Aorta (tissue), 5 donors: ENCODE data around the gene SOAT2. TPM values are rescaled to one million over a fixed set of nuclear protein-coding genes. Genes with fewer than 3 reads are reported as not detected.

Source experiments
- ATAC-seq: fragments of 200-7000 bp; cut with Tn5 transposase; one replicate; pipeline ENCODE4 v1.9.1; 2022; ENCODE audit warnings: moderate library complexity; ENCODE audit not compliant: low FRiP score
- DNase-seq, 2 donors: peaks; one replicate each; pipeline ENCODE4 v3.0.0-alpha.2; 2020
- H3K27ac ChIP-seq, 2 donors: one replicate each; pipeline ENCODE4 v1.5.1; 2013; ENCODE audit warnings: low read length in 2 of 2, mild to moderate bottlenecking in 2 of 2, moderate library complexity in 2 of 2, control low read depth in 1 of 2, inconsistent platforms in 1 of 2, low read depth in 1 of 2
- H3K27me3 ChIP-seq, 2 donors: one replicate each; pipeline ENCODE4 v1.6.1; 2013; ENCODE audit warnings: control low read depth in 1 of 2, low read length in 1 of 2, mild to moderate bottlenecking in 1 of 2, moderate library complexity in 1 of 2; ENCODE audit not compliant: insufficient read depth in 2 of 2, control insufficient read depth in 1 of 2
- H3K36me3 ChIP-seq, 2 donors: one replicate each; pipeline ENCODE4 v1.6.1; 2013; ENCODE audit warnings: control low read depth in 1 of 2, low read length in 1 of 2, mild to moderate bottlenecking in 1 of 2; ENCODE audit not compliant: insufficient read depth in 2 of 2, control insufficient read depth in 1 of 2
- H3K4me1 ChIP-seq, 2 donors: one replicate each; pipeline ENCODE4 v1.6.1; 2013; ENCODE audit warnings: low read length in 2 of 2, control low read depth in 1 of 2, mild to moderate bottlenecking in 1 of 2, moderate library complexity in 1 of 2; ENCODE audit not compliant: insufficient read depth in 2 of 2, control insufficient read depth in 1 of 2
- H3K4me3 ChIP-seq, 2 donors: one replicate each; pipeline ENCODE4 v1.5.1; 2013; ENCODE audit warnings: low read length in 2 of 2, control low read depth in 1 of 2, mild to moderate bottlenecking in 1 of 2
- H3K9me3 ChIP-seq: one replicate; pipeline ENCODE4 v1.6.1; 2013; ENCODE audit warnings: mild to moderate bottlenecking, low read length; ENCODE audit not compliant: control insufficient read depth
- WGBS, 2 donors: extraction: QIAGEN DNeasy Blood & Tissue Kit; methylation state at CpG; one replicate each; pipeline ENCODE4 v1.1.7; 2013; 5-methylcytosine and 5-hydroxymethylcytosine counted together
- intact Hi-C, 2 donors: fragments of 100-400 bp; cut with DNase I; formaldehyde crosslinking; loops; one replicate each; pipeline versions ENCODE4 v1.14.2 to v1.15.0; 2022
- polyA plus RNA-seq, 2 donors: library from polyadenylated mRNA; stranded (reverse); fragments of 200-250 nt; gene quantifications; one replicate each; pipeline ENCODE4 v1.2.3, GENCODE V29; 2013
- total RNA-seq, 2 donors: library from RNA; stranded (reverse); fragmentation: NEBNext Ultra II Directional; extraction: Animal tissue kit (Norgen Biotek cat#: 25700); gene quantifications; one replicate each; pipeline ENCODE4 v1.2.1, GENCODE V29; 2021
- donor health status: healthy with polysubstance abuse.
- donor health status: Bipolar disorder and iron deficiency.
- donor health status: DM: no; HTN: no; CAD: no.
- donor health status: DM: no; HTN: no; CAD: no.
- donor health status: DM: yes; HTN: yes; CAD: no.

SOAT2 gene
- total and polyA plus RNA-seq, 4 donors = 0.63 to 3.4 (median 1.4) TPM

GRCh38 chr12:53068811-53069585 is 34.3 kb upstream of the SOAT2 start:
- Histone ChIP-seq H3K4me1 (peaks cover 0 to 3% of the 10 kb centered on the region in 2 donors), H3K27ac (no peak overlapping the region), H3K36me3 (no peaks in the 10 kb centered on the region), H3K27me3 (no peaks in the 10 kb centered on the region), H3K4me3 (no peak overlapping the region), H3K9me3 (no peaks in the 10 kb centered on the region)
- no peak for ATAC-seq
- DNase-seq = peak in 1 of 2 donors; percentile 56
- 67 to 70% methylated on average over 15 of the region's 15 CpGs for WGBS, 2 donors
- intact Hi-C loops = loop anchor here (5.0 to 10.0 kb wide), 3 partner anchors 33 to 226 kb away; partner anchors contain the start of genes MYG1 (in 1 of the 2), PFDN5 (in 1 of the 2) and SOAT2 (in 1 of the 2)

GRCh38 chr12:53069621-53070410 is 33.5 kb upstream of the SOAT2 start:
- H3K36me3 ChIP-seq = no peaks in the 10 kb centered on the region
- DNase-seq = peak; percentile 61 to 77

GRCh38 chr12:53070877-53071492 is 32.3 kb upstream of the SOAT2 start:
- DNase-seq (peak in 1 of 2 donors; percentile 64), ATAC-seq (no peak)
- Histone ChIP-seq H3K36me3 (peaks cover 0 to 3% of the 10 kb centered on the region in 2 donors), H3K4me3 (no peak overlapping the region), H3K4me1 (peaks cover 0 to 3% of the 10 kb centered on the region in 2 donors), H3K27me3 (no peaks in the 10 kb centered on the region), H3K27ac (peak overlapping the region in 1 of 2 donors; percentile 2), H3K9me3 (no peaks in the 10 kb centered on the region)
- intact Hi-C loops = no loop called here
- 65 to 69% methylated on average over 7 of the region's 7 CpGs for WGBS, 2 donors

More at GRCh38 chr12:53069621-53070410, 33.5 kb upstream of the SOAT2 start:
- H3K4me3 ChIP-seq = no peak overlapping the region
- peak overlapping the region in 1 of 2 donors; percentile 7 for H3K27ac ChIP-seq
- intact Hi-C loops = loop anchor here (5.0 to 10.0 kb wide), 3 partner anchors 32 to 225 kb away; partner anchors contain the start of genes MYG1 (in 1 of the 2), PFDN5 (in 1 of the 2) and SOAT2 (in 1 of the 2)
- ATAC-seq = no peak
- H3K9me3 ChIP-seq = no peaks in the 10 kb centered on the region
- H3K4me1 ChIP-seq = peaks cover 0 to 3% of the 10 kb centered on the region in 2 donors
- WGBS, 2 donors = 63 to 67% methylated on average over 12 of the region's 12 CpGs
- no peaks in the 10 kb centered on the region for H3K27me3 ChIP-seq

GRCh38 chr12:53071591-53072551 is 31.4 kb upstream of the SOAT2 start:
- peaks cover 0 to 3% of the 10 kb centered on the region in 2 donors for H3K36me3 ChIP-seq
- no peaks in the 10 kb centered on the region for H3K27me3 ChIP-seq
- H3K4me3 ChIP-seq = no peak overlapping the region
- ATAC-seq (peak; percentile 74), DNase-seq (peak; percentile 81 to 90)
- intact Hi-C loops = no loop called here
- H3K9me3 ChIP-seq = no peaks in the 10 kb centered on the region
- peaks cover 0 to 3% of the 10 kb centered on the region in 2 donors for H3K4me1 ChIP-seq
- H3K27ac ChIP-seq = peak overlapping the region; percentile 46 to 50
- WGBS, 2 donors = 22 to 27% methylated on average over 11 of the region's 11 CpGs

GRCh38 chr12:53073881-53074280 is 29.4 kb upstream of the SOAT2 start:
- Histone ChIP-seq H3K4me1 (peaks cover 2 to 6% of the 10 kb centered on the region in 2 donors), H3K9me3 (no peaks in the 10 kb centered on the region), H3K27me3 (no peaks in the 10 kb centered on the region), H3K27ac (no peak overlapping the region), H3K36me3 (peaks cover 0 to 3% of the 10 kb centered on the region in 2 donors), H3K4me3 (no peak overlapping the region)
- no peak for ATAC-seq
- DNase-seq = peak in 1 of 2 donors; percentile 22
- 25 to 30% methylated on average over 6 of the region's 6 CpGs for WGBS, 2 donors
- intact Hi-C loops = no loop called here

GRCh38 chr12:53074283-53074998 is 28.8 kb upstream of the SOAT2 start:
- Histone ChIP-seq H3K36me3 (peaks cover 0 to 3% of the 10 kb centered on the region in 2 donors), H3K4me3 (no peak overlapping the region), H3K27ac (peak overlapping the region in 1 of 2 donors; percentile 12), H3K9me3 (no peaks in the 10 kb centered on the region), H3K4me1 (peaks cover 2 to 6% of the 10 kb centered on the region in 2 donors), H3K27me3 (no peaks in the 10 kb centered on the region)
- 89 to 93% methylated on average over 11 of the region's 11 CpGs for WGBS, 2 donors
- no peak for ATAC-seq
- DNase-seq = peak in 1 of 2 donors; percentile 67
- intact Hi-C loops = no loop called here

- H3K4me1 ChIP-seq = peaks cover 2 to 6% of the 10 kb centered on the region in 2 donors
Measured at GRCh38 chr12:53074999-53075370, 28.3 kb upstream of the SOAT2 start.

More at GRCh38 chr12:53074999-53075370, 28.3 kb upstream of the SOAT2 start:
- Histone ChIP-seq H3K4me3 (no peak overlapping the region), H3K9me3 (no peaks in the 10 kb centered on the region), H3K27ac (no peak overlapping the region), H3K27me3 (no peaks in the 10 kb centered on the region), H3K36me3 (peaks cover 0 to 3% of the 10 kb centered on the region in 2 donors)
- intact Hi-C loops = no loop called here
- no peak for ATAC-seq
- DNase-seq = peak in 1 of 2 donors; percentile 55
- 81 to 90% methylated on average over 3 of the region's 3 CpGs for WGBS, 2 donors
